ENCODE data around the gene AMPD2.

DNA sequence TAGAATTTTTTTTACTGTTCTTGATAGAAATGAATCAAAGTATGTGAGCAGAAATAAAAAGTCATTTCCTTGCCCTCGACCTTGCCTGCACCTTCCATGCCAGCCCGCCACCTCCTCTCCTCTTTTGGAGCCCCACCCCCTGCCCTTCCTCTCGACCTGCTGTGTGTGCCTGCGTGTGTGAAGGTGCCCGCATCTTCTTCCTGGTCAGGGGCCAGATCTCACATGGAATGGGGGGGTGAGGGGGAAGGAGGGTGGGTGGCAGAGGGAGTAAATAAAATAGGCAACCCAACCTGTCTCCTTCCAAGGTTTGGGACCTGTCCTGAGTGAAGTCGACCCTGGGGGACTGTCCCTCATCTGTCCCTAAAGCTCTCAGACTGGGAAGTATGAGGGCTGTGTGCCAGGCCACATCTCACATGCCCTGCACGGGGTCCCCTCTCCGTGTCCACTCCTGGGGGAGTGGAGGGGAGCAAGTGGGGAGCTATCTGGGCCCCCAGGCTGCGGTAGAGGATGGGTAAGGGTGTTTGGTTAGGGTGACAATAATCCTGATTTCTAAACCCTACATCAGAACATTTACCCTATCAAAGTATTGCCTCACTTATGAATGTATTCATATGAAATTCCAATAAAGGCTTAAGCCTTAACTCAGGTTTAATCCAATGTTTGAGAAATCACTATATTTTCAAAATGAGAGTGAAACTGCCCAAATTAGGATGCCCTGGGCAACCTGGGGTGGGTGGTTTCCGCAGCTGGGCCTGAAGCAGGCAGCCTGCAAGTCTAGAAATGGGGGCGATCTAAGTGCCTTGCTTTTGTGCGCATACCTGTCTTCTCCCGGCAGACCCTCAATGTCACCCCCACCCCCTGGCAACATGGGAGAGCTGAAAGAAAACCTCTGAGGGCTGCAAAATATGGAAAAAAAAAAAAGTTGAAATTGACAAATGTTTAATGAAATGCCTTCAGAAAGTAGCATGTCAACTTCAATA, 15.4 kb downstream of the AMPD2 start:
- TF ChIP-seq EZH2 (IDR thresholded peaks at IDR 0.05; ENCODE audit: insufficient read depth, poor library complexity, severe bottlenecking) (no peak), EZH2phosphoT487 (IDR thresholded peaks at IDR 0.05; ENCODE audit: insufficient read depth, low read depth) (no peak)
